OCI-LY3 (cell line): ENCODE data around the gene CAMK1D.

Experiments
- CTCF ChIP-seq: fragments of 200-600, 300-600 bp; sonication (generic); IDR thresholded peaks from 2 replicates; pipeline ENCODE4 v1.5.1; 2014; ENCODE audit warnings: antibody characterized with exemption, low read length, low read depth
- EZH2phosphoT487 ChIP-seq: fragments of 200-600 bp; shearing (Covaris generic); IDR thresholded peaks from 2 replicates; pipeline ENCODE4 v1.6.1; 2018; ENCODE audit warnings: antibody characterized with exemption, mixed run types, low read depth

GRCh38 chr10:12400266-12400931 lies 51.1 kb downstream of the CAMK1D start:
- TF ChIP-seq CTCF: no peak
- TF ChIP-seq EZH2phosphoT487: no peak
